SK-N-SH treated with all-trans-retinoic acid at 6 μM for 48 hours (cell line): ENCODE measurements around the gene EPB41L2.

Experiments
- ARNTL ChIP-seq: fragments of 450-650 bp; formaldehyde crosslinking; IDR thresholded peaks from 2 replicates; pipeline ENCODE4 v1.5.0; 2020; ENCODE audit warnings: low read depth, mild to moderate bottlenecking, moderate library complexity, borderline replicate concordance
- BACH2 ChIP-seq: fragments of 250-450 bp; sonication (Bioruptor Pico); IDR thresholded peaks from 2 replicates; pipeline ENCODE4 v1.9.0; 2021; ENCODE audit warnings: mild to moderate bottlenecking, borderline replicate concordance
- CREB5 ChIP-seq: fragments of 250-450 bp; sonication (Bioruptor Pico); IDR thresholded peaks from 2 replicates; pipeline ENCODE4 v1.5.1; 2020; ENCODE audit warnings: low read depth, mild to moderate bottlenecking, moderate library complexity
- ISL1 ChIP-seq: fragments of 250-450 bp; sonication (Bioruptor Pico); IDR thresholded peaks from 2 replicates; pipeline ENCODE4 v2.1.2; 2022; ENCODE audit warnings: mild to moderate bottlenecking, moderate library complexity
- RARB ChIP-seq: fragments of 250-450 bp; sonication (Bioruptor Pico); IDR thresholded peaks from 2 replicates; pipeline ENCODE4 v1.8.0; 2021; ENCODE audit warnings: mild to moderate bottlenecking, moderate library complexity
- TOX ChIP-seq: fragments of 250-450 bp; sonication (Bioruptor Pico); IDR thresholded peaks from 2 replicates; pipeline ENCODE4 v1.8.0; 2021; ENCODE audit warnings: mild to moderate bottlenecking, moderate library complexity, borderline replicate concordance
- ZC3H10 ChIP-seq: fragments of 250-450 bp; sonication (Bioruptor Pico); IDR thresholded peaks from 2 replicates; pipeline ENCODE4 v1.5.1; 2021; ENCODE audit warnings: mild to moderate bottlenecking, moderate library complexity
- ZNF70 ChIP-seq: fragments of 450-650 bp; formaldehyde crosslinking; IDR thresholded peaks from 2 replicates; pipeline ENCODE4 v1.5.0; 2020; ENCODE audit warnings: mild to moderate bottlenecking, moderate library complexity
- TF ChIP-seq, protein P1 (sequence below): fragments of 250-450 bp; sonication (Bioruptor Pico); IDR thresholded peaks from 2 replicates; pipeline ENCODE4 v1.5.0; 2020; ENCODE audit warnings: mild to moderate bottlenecking, moderate library complexity

DNA sequence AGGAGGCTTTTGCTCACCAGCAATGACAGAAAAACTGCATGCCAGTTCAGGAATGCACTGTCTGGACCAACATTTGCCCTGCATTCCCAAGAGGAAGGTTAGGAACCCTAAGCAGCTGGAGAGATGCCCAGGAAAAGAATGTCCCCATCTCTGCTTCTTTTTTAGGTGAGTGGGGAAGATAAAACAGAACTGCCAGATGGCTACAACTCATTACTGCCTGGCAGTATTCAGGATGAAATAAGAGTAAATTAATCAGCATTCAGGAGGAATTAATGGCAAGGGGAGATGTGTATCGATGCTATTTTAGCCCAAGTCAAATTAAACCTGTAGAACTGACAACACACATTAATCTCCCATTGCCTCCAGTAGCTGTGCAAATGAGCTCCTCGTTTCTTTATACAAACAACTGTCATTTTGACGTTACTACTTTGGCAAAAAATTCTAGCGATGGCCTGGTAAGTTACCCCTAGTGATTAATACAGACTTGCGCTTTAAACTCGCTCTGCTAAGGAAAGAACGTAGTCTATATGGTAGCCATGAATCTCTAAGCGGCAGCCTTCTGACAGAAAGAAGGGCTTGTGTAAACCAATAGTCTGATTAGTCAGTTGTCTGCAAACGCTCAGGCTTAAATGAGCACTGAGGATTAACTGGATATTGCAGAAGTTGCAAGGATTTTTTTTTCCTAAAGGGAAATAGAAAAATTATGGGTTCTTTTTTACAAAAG is 252.6 kb downstream of the EPB41L2 start:
- TF ChIP-seq TOX (CRISPR knock-in tag) (0 out of 2 replicates have a peak, but pooled peaks have one; percentile 5), ZNF70 (CRISPR knock-in tag) (no peak), ZC3H10 (CRISPR knock-in tag) (no peak), ISL1 (no peak; the same call in 1 of the 2 replicates), ARNTL (CRISPR knock-in tag) (no peak), RARB (CRISPR knock-in tag) (no peak), BACH2 (CRISPR knock-in tag) (no peak), CREB5 (CRISPR knock-in tag) (no peak)
- TF ChIP-seq, protein P1, sequence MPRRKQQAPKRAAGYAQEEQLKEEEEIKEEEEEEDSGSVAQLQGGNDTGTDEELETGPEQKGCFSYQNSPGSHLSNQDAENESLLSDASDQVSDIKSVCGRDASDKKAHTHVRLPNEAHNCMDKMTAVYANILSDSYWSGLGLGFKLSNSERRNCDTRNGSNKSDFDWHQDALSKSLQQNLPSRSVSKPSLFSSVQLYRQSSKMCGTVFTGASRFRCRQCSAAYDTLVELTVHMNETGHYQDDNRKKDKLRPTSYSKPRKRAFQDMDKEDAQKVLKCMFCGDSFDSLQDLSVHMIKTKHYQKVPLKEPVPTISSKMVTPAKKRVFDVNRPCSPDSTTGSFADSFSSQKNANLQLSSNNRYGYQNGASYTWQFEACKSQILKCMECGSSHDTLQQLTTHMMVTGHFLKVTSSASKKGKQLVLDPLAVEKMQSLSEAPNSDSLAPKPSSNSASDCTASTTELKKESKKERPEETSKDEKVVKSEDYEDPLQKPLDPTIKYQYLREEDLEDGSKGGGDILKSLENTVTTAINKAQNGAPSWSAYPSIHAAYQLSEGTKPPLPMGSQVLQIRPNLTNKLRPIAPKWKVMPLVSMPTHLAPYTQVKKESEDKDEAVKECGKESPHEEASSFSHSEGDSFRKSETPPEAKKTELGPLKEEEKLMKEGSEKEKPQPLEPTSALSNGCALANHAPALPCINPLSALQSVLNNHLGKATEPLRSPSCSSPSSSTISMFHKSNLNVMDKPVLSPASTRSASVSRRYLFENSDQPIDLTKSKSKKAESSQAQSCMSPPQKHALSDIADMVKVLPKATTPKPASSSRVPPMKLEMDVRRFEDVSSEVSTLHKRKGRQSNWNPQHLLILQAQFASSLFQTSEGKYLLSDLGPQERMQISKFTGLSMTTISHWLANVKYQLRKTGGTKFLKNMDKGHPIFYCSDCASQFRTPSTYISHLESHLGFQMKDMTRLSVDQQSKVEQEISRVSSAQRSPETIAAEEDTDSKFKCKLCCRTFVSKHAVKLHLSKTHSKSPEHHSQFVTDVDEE (CRISPR knock-in tag): no peak
